Measurements from ENCODE around the gene RASGRP4. TPM values are rescaled to one million over a fixed set of nuclear protein-coding genes. Genes with fewer than 3 reads are reported as not detected.
"Not testable (repeated sequence)": the region's sequence is repeated elsewhere in the genome, so short reads cannot be mapped to it uniquely, and the experiment has no call there.

Gene RASGRP4
- total RNA-seq, 1 donor from 2014 or later, result 13.5 TPM

DNA sequence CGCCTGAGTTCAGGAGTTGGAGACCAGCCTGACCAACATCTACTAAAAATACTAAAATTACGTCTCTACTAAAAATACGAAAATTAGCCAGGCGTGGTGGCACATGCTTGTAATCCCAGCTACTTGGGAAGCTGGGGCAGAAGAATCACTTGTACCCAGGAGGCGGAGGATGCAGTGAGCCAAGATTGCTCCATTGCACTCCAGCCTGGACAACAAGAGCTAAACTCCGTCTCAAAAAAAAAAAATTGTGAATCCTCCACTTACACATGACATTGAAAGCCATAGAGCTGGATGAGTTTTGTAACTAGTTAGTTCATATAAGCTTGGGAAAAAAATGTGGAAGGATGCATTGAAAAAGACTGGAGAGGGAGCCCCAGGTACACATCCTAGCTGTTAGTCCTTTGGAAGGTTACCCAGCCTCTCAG, 52.1 kb downstream of the RASGRP4 start:
- DNase-seq (no peak), ATAC-seq (no peak)
- intact Hi-C loops (cut with DNase I), result no loop called here
- Histone ChIP-seq H3K9me3 (no peaks in the 10 kb centered on the region), H3K4me3 (peak overlapping the region; percentile 95), H3K27me3 (ENCODE audit: low read depth) (no peaks in the 10 kb centered on the region), H3K36me3 (peaks cover 26% of the 10 kb centered on the region), H3K27ac (peak overlapping the region; percentile 91), H3K4me1 (peaks cover 17% of the 10 kb centered on the region)
- TF ChIP-seq, protein P1, sequence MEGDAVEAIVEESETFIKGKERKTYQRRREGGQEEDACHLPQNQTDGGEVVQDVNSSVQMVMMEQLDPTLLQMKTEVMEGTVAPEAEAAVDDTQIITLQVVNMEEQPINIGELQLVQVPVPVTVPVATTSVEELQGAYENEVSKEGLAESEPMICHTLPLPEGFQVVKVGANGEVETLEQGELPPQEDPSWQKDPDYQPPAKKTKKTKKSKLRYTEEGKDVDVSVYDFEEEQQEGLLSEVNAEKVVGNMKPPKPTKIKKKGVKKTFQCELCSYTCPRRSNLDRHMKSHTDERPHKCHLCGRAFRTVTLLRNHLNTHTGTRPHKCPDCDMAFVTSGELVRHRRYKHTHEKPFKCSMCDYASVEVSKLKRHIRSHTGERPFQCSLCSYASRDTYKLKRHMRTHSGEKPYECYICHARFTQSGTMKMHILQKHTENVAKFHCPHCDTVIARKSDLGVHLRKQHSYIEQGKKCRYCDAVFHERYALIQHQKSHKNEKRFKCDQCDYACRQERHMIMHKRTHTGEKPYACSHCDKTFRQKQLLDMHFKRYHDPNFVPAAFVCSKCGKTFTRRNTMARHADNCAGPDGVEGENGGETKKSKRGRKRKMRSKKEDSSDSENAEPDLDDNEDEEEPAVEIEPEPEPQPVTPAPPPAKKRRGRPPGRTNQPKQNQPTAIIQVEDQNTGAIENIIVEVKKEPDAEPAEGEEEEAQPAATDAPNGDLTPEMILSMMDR (IDR thresholded peaks at IDR 0.05), result no peak

DNA sequence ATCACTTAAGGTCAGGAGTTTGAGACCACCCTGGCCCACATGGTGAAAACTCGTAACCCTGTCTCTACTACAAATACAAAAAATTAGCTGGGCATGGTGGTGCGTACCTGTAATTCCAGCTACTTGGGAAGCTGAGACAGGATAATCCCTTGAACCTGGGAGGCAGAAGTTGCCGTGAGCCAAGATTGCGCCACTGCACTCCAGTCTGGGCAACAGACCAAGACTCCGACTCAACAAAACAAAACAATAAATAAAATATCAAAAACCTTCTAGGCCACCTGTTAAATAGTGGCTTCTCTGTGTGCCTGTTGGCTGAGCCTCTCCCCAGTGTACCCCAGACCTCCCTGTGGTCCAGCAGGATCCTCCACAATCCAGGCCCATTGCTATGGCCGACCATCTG, 54.9 kb downstream of the RASGRP4 start:
- Histone ChIP-seq H3K4me3 (no peak overlapping the region), H3K4me1 (peaks cover 10% of the 10 kb centered on the region), H3K27ac (no peak overlapping the region), H3K27me3 (ENCODE audit: low read depth) (peaks cover 4% of the 10 kb centered on the region), H3K9me3 (no peaks in the 10 kb centered on the region), H3K36me3 (no peaks in the 10 kb centered on the region)
- ATAC-seq (no peak), DNase-seq (no peak)
- intact Hi-C loops (cut with DNase I), result no loop called here
- TF ChIP-seq, protein P1 (IDR thresholded peaks at IDR 0.05), result no peak

DNA sequence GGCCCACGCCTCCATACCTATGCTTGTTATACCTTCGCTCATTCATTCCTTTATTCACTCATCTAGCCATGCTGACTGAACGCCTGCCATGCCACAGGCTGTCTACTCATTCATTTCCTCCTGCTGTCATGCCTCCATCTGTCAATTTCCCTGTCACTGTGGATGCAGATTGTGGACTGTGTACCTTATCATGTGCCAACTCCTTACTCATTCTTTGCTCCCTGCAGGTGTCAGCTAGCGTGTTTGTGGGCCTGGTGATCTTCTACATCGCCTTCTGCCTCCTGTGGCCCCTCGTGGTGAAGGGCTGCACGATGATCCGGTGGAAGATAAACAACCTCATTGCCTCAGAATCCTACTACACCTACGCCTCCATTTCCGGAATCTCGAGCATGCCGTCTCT, 55.7 kb downstream of the RASGRP4 start:
- H3K36me3 ChIP-seq, result no peaks in the 10 kb centered on the region
- no peaks in the 10 kb centered on the region for H3K9me3 ChIP-seq
- peaks cover 4% of the 10 kb centered on the region for H3K27me3 ChIP-seq (ENCODE audit: low read depth)
- no peak overlapping the region for H3K27ac ChIP-seq
- intact Hi-C loops (cut with DNase I), result no loop called here
- no peak for DNase-seq
- peaks cover 2% of the 10 kb centered on the region for H3K4me1 ChIP-seq
- no peak overlapping the region for H3K4me3 ChIP-seq
- TF ChIP-seq, protein P1 (IDR thresholded peaks at IDR 0.05), result no peak
- no peak for ATAC-seq

DNA sequence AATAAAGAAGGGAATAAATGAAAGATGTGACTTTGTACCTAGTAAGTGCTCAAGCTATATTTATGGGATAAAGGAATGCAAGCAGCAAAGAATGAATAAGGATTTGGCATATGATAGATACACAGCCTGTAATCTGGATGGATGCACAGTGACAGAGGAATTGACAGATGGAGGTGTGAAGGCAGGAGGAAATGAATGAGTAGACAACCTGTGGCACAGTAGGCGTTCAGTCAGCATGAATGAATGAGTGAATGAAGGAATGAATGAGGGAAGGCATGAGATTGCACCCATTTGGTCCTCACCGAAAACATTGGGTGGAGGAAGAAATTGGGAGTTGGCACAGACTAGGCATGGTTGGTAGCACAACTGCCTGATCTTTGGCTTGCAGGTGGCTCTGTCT, 56.4 kb downstream of the RASGRP4 start:
- Histone ChIP-seq H3K36me3 (no peaks in the 10 kb centered on the region), H3K4me1 (no peaks in the 10 kb centered on the region), H3K9me3 (no peaks in the 10 kb centered on the region), H3K27ac (no peak overlapping the region), H3K27me3 (ENCODE audit: low read depth) (peaks cover 4% of the 10 kb centered on the region), H3K4me3 (no peak overlapping the region)
- ATAC-seq (no peak), DNase-seq (no peak)
- intact Hi-C loops (cut with DNase I), result no loop called here
- TF ChIP-seq, protein P1 (IDR thresholded peaks at IDR 0.05), result no peak

DNA sequence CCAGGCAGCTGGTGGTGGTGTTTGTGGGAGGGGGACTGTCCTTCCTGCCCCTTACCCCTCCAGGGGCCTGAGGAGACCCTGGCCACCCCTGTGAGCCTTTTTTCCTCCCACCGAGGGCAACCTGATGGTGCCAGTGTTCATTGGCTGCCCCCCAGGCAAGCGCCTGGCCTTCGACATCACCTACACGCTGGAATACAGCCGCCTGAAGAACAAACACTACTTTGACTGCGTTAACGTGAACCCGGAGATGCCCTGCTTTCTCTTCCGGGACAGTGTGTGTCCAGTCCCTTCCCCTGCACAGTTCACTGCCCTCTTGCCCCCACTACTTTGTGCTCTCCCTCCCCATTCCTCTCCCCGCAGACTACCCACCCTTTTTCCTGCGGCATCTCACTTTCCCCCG, 59.0 kb downstream of the RASGRP4 start:
- H3K4me3 ChIP-seq, result no peak overlapping the region
- intact Hi-C loops (cut with DNase I), result no loop called here
- H3K4me1 ChIP-seq, result peaks cover 12% of the 10 kb centered on the region
- TF ChIP-seq, protein P1 (IDR thresholded peaks at IDR 0.05), result no peak
- ATAC-seq, result no peak
- no peak for DNase-seq
- H3K36me3 ChIP-seq, result no peaks in the 10 kb centered on the region
- H3K27me3 ChIP-seq (ENCODE audit: low read depth), result peaks cover 4% of the 10 kb centered on the region
- H3K9me3 ChIP-seq, result no peaks in the 10 kb centered on the region
- H3K27ac ChIP-seq, result no peak overlapping the region

DNA sequence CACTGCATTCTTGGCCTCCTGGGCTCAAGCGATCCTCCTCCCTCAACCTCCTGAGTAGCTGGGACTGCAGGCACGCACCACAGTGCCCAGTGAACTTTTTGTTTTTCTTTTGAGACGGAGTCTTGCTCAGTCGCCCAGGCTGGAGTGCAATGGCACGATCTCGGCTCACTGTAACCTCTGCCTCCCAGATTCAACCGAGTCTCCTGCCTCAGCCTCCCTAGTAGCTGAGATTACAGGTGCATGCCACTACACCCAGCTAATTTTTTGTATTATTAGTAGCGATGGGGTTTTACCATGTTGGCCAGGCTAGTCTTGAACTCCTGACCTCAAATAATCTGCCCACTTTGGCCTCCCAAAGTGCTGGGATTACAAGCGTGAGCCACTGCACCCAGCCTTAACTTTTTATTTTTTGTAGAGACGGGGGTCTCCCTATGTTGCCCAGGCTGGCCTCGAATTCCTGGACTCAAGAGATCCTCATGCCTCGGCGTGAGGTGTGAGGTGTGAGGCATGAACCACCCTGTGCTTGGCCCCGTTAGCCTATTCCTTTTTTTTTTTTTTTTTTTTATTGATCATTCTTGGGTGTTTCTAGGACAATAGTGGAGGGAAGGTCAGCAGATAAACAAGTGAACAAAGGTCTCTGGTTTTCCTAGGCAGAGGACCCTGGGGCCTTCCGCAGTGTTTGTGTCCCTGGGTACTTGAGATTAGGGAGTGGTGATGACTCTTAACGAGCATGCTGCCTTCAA, 62.9 kb downstream of the RASGRP4 start:
- Histone ChIP-seq H3K27ac (peak overlapping the region; percentile 19), H3K4me3 (peak overlapping the region; percentile 81), H3K27me3 (ENCODE audit: low read depth) (peaks cover 35% of the 10 kb centered on the region), H3K4me1 (peaks cover 20% of the 10 kb centered on the region)
- H3K36me3 ChIP-seq; DNase-seq; ATAC-seq; H3K9me3 ChIP-seq; intact Hi-C loops (cut with DNase I): not testable (repeated sequence)

All from lower lobe of right lung (tissue), 2 donors.